HL-60/S4 treated with retinoic acid at 250 ng/mL for 4 days and 3 days (cell line): ENCODE results near the gene GSTM2.
"Not testable (repeated sequence)": the region's sequence is repeated elsewhere in the genome, so short reads cannot be mapped to it uniquely, and the experiment has no call there.

Experiments
- in situ Hi-C: fragments of 300-500 bp; cut with MboI; formaldehyde crosslinking; loops from 2 replicates; pipeline ENCODE4 v1.7.0; 2022; ENCODE audit warnings: low sequenced_read_pairs

Gene GSTM2

GRCh38 chr1:109642626-109643025, 25.2 kb upstream of the GSTM2 start:
- in situ Hi-C loops = loop anchor here (5.0 kb wide), 1 partner anchor 95 kb away; the partner anchor contains the start of gene GNAI3

- in situ Hi-C loops = loop anchor here (5.0 kb wide), 1 partner anchor 96 kb away; the partner anchor contains the start of gene GNAI3
Measured at GRCh38 chr1:109643385-109644230, 24.2 kb upstream of the GSTM2 start.

- in situ Hi-C loops = loop anchor here (5.0 kb wide), 1 partner anchor 97 kb away; the partner anchor contains the start of gene GNAI3
Measured at GRCh38 chr1:109644670-109645069, 23.2 kb upstream of the GSTM2 start.

GRCh38 chr1:109649491-109649914, 18.4 kb upstream of the GSTM2 start:
- in situ Hi-C loops = no loop called here

GRCh38 chr1:109650609-109651008, 17.2 kb upstream of the GSTM2 start:
- in situ Hi-C loops = loop anchor here (5.0 to 10.0 kb wide), 2 partner anchors 122 to 334 kb away; partner anchors contain the start of gene AHCYL1

GRCh38 chr1:109652402-109652801, 15.5 kb upstream of the GSTM2 start:
- in situ Hi-C loops = loop anchor here (5.0 to 10.0 kb wide), 2 partner anchors 120 to 332 kb away; partner anchors contain the start of gene AHCYL1

- in situ Hi-C loops = loop anchor here (5.0 to 10.0 kb wide), 2 partner anchors 119 to 331 kb away; partner anchors contain the start of gene AHCYL1
Measured at GRCh38 chr1:109653306-109653705, 14.6 kb upstream of the GSTM2 start.

GRCh38 chr1:109654519-109654918, 13.3 kb upstream of the GSTM2 start:
- in situ Hi-C loops = loop anchor here (5.0 to 10.0 kb wide), 2 partner anchors 118 to 330 kb away; partner anchors contain the start of gene AHCYL1

GRCh38 chr1:109655615-109656519, 12.0 kb upstream of the GSTM2 start, which contains the start of gene GSTM4:
TSS of gene GSTM4 (plus strand) at chr1:109656099. CDS start at chr1:109656390, 291 bp downstream.
- in situ Hi-C loops = loop anchor here (10.0 kb wide), 1 partner anchor 329 kb away; the partner anchor contains the start of gene AHCYL1

- in situ Hi-C loops = loop anchor here (10.0 kb wide), 1 partner anchor 327 kb away; the partner anchor contains the start of gene AHCYL1
Measured at GRCh38 chr1:109657395-109657794, 10.5 kb upstream of the GSTM2 start.

GRCh38 chr1:109657970-109658369, 9.9 kb upstream of the GSTM2 start:
- in situ Hi-C loops = loop anchor here (10.0 kb wide), 1 partner anchor 327 kb away; the partner anchor contains the start of gene AHCYL1

- in situ Hi-C loops = loop anchor here (10.0 kb wide), 1 partner anchor 326 kb away; the partner anchor contains the start of gene AHCYL1
Measured at GRCh38 chr1:109658533-109659042, 9.3 kb upstream of the GSTM2 start.

- in situ Hi-C loops = loop anchor here (10.0 kb wide), 1 partner anchor 326 kb away; the partner anchor contains the start of gene AHCYL1
Measured at GRCh38 chr1:109659145-109659544, 8.7 kb upstream of the GSTM2 start.

- in situ Hi-C loops = loop anchor here (10.0 kb wide), 1 partner anchor 325 kb away; the partner anchor contains the start of gene AHCYL1
Measured at GRCh38 chr1:109659997-109660690, 7.7 kb upstream of the GSTM2 start.

- in situ Hi-C loops = not testable (repeated sequence)
Measured at GRCh38 chr1:109660691-109661026, 7.2 kb upstream of the GSTM2 start.

- in situ Hi-C loops = no loop called here
Measured at GRCh38 chr1:109661391-109661790, 6.5 kb upstream of the GSTM2 start.

GRCh38 chr1:109664671-109665070, 3.2 kb upstream of the GSTM2 start:
- in situ Hi-C loops = no loop called here

- in situ Hi-C loops = no loop called here
Measured at GRCh38 chr1:109668123-109668775, 392 bp downstream of the GSTM2 start.
